ENCODE data around the gene LRRC8D.
A peak's percentile ranks its signal among the peaks of the same experiment; 100 is the strongest.

The LRRC8D gene

GRCh38 chr1:89943846-89944781 lies 123.3 kb downstream of the LRRC8D start:
- DNase-seq = no peak

GRCh38 chr1:89945852-89946476 lies 125.1 kb downstream of the LRRC8D start:
- no peak for DNase-seq

- no peak for DNase-seq
Observed at GRCh38 chr1:89946532-89946931, 125.7 kb downstream of the LRRC8D start.

GRCh38 chr1:89948722-89949345 lies 128.0 kb downstream of the LRRC8D start:
- DNase-seq = no peak

- DNase-seq = no peak
Observed at GRCh38 chr1:89949991-89950624, 129.3 kb downstream of the LRRC8D start.

- DNase-seq = no peak
Observed at GRCh38 chr1:89950703-89951102, 129.9 kb downstream of the LRRC8D start.

- no peak for DNase-seq
Observed at GRCh38 chr1:89951766-89952604, 131.2 kb downstream of the LRRC8D start.

- DNase-seq = no peak
Observed at GRCh38 chr1:89952605-89953130, 131.8 kb downstream of the LRRC8D start.

- peak in 1 of 2 experiments; percentile 13 for DNase-seq
Observed at GRCh38 chr1:89953131-89953626, 132.3 kb downstream of the LRRC8D start.

- no peak for DNase-seq
Observed at GRCh38 chr1:89953929-89954328, 133.1 kb downstream of the LRRC8D start.

GRCh38 chr1:89954401-89954800 lies 133.6 kb downstream of the LRRC8D start:
- no peak for DNase-seq

- no peak for DNase-seq
Observed at GRCh38 chr1:89955311-89956205, 134.7 kb downstream of the LRRC8D start.

- DNase-seq = no peak
Observed at GRCh38 chr1:89957107-89957506, 136.3 kb downstream of the LRRC8D start.

GRCh38 chr1:89958851-89959654 lies 138.2 kb downstream of the LRRC8D start:
- no peak for DNase-seq

- no peak for DNase-seq
Observed at GRCh38 chr1:89959719-89960118, 138.9 kb downstream of the LRRC8D start.

GRCh38 chr1:89962024-89962741 lies 141.4 kb downstream of the LRRC8D start:
- DNase-seq = no peak

GRCh38 chr1:89962742-89963075 lies 141.9 kb downstream of the LRRC8D start:
- no peak for DNase-seq

GRCh38 chr1:89965193-89965768 lies 144.4 kb downstream of the LRRC8D start:
- DNase-seq = peak; percentile 28 to 62

- DNase-seq = no peak
Observed at GRCh38 chr1:89966656-89967055, 145.8 kb downstream of the LRRC8D start.
